Retinal pigment epithelial cell (primary cell): Measurements from ENCODE around the gene AFF2.
"Not testable (repeated sequence)": the region's sequence is repeated elsewhere in the genome, so short reads cannot be mapped to it uniquely, and the experiment has no call there.

Source experiments
- DNase-seq: peaks from one replicate; pipeline ENCODE4 v3.0.0-alpha.2; 2010; ENCODE audit warnings: low read depth
- H3K4me3 ChIP-seq: 2 replicates; pipeline ENCODE4 v1.5.1; 2011; ENCODE audit warnings: mild to moderate bottlenecking, low read length, control low read depth, moderate library complexity
- CTCF ChIP-seq: conservative IDR thresholded peaks from 2 replicates; pipeline ENCODE4 v1.5.1; 2011; ENCODE audit warnings: low read depth, low read length, control low read depth, inconsistent platforms

The AFF2 gene

DNA sequence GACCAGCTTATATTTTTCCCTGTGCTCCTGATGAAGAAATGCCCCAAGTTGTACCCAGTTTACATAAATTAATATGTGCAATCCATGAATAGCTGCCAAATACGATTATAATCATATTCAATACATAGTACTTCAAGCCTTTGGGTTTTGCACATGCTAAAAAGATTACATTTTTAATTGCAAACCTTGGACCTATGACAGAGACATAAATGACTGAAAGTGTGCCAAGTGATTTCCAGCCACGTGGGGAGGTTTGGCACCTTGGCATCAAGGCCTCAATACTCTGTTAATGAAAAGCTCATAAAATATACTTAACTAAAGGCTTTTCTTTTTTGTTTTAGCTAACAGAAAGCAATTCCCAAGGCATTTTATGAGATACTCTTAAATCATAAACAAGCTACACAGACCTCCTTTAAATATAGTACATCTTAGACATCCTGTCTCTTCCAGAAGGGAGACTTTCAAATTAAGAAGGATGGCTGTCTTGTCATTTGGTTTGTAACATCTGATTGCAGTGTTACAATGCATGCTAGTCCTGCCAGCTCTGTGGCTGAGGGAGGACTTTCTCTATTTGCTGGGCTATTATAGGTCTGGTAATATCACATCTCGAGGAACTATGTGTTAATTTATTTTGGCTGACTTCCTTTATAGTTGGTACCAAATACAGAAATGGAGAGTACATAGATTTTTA, 404.1 kb downstream of the AFF2 start:
- TF ChIP-seq CTCF, result no peak
- H3K4me3 ChIP-seq, result no peak overlapping the region
- peak; percentile 12 for DNase-seq

DNA sequence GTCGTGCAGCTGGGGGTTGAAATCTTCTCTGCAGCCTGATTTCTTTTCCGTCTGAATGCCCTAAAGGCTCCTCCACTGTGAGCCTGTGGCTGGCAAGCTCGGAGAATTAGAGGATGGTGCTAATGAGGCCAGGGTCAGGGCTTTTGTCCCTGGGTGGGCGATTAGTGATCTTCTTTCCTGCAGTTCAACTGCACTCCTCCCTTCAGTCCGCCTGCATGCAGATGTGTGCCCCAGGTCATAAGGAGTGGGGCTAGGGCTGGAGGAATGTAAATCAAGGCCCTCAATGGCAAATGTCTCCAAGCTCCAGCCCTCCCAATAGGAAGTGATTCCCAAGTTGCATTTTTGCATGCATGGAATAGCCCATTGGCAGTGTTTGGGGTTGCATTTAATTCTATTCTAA, 405.0 kb downstream of the AFF2 start:
- DNase-seq, result no peak
- H3K4me3 ChIP-seq, result no peak overlapping the region
- no peak for TF ChIP-seq CTCF

DNA sequence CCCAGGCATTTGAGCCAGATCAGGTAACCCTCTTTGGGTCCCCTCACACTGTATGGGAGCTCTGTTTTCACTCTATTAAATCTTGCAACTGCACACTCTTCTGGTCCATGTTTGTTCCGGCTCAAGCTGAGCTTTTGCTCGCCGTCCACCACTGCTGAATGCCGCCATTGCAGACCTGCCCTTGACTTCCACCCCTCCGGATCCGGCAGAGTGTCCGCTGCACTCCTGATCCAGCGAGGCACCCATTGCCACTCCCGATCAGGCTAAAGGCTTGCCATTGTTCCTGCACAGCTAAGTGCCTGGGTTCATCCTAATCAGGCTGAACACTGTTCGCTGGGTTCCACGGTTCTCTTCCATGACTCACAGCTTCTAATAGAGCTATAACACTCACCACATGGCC, 406.2 kb downstream of the AFF2 start:
- not testable (repeated sequence) for H3K4me3 ChIP-seq, DNase-seq

GRCh38 chrX:148909758-148910157, 409.3 kb downstream of the AFF2 start:
- DNase-seq, result no peak
- no peak for TF ChIP-seq CTCF
- no peak overlapping the region for H3K4me3 ChIP-seq

DNA sequence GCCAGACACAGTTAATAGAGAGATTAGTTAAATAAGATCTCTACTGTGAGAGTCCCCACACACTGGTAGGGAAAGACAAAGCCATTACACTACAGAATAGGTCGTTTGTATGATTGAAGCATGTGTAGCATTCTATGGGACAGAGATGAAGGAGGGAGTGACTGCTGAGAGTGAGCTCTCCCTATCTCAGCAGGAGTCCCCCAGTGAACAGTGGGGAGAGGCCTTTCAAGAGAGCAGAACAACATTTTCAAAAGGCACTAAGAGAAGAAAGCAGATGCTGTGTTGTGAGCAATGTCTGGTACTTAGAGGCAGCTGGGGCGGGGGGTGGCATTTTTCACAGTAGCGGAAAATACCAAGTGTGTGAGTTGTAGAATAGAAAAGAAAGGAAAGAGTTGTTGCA, 413.6 kb downstream of the AFF2 start:
- no peak for TF ChIP-seq CTCF
- H3K4me3 ChIP-seq, result no peak overlapping the region
- DNase-seq, result no peak

GRCh38 chrX:148914783-148915182, 414.4 kb downstream of the AFF2 start:
- TF ChIP-seq CTCF, result no peak
- no peak overlapping the region for H3K4me3 ChIP-seq
- no peak for DNase-seq

DNA sequence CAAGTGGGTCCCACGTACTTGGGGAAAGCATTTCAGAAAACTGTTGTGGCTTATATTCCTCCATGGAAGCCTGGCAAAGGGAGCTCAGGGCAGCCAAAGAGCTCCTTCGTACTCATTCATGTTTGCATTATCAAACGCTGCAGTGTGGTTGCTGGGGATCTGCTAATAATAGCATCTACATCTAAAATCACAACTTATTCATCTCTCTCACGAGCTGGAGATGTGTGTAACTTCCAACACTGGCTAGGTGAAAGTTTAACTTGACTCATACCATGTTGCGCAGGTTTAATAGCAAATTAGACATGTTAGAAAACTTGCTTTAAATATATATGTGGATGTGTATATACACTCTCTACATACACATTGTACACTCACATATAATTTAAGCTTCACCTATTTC, 415.1 kb downstream of the AFF2 start:
- no peak for DNase-seq
- no peak for TF ChIP-seq CTCF
- H3K4me3 ChIP-seq, result no peak overlapping the region
